Measurements from ENCODE around the gene CRYBG1.

Gene CRYBG1

DNA sequence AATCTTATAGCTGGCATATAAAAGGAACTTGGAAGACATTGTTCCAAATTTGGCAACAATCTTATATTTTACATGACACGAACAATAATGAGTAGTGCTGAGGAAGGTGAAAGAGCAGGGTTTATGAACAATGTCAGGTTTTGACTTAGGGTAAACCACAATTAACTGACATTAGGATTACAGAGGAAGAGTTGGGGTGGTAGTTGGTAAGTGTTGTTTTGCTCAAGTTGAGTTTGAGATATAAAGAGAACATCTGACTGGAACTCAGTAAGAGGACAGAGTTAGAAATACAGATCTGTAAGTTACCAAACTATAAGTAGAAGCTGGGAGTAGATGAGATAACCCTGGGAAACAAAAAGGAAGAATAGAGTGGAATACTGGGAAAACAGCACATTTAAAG lies 253.6 kb downstream of the CRYBG1 start:
- DNase-seq, result no peak

DNA sequence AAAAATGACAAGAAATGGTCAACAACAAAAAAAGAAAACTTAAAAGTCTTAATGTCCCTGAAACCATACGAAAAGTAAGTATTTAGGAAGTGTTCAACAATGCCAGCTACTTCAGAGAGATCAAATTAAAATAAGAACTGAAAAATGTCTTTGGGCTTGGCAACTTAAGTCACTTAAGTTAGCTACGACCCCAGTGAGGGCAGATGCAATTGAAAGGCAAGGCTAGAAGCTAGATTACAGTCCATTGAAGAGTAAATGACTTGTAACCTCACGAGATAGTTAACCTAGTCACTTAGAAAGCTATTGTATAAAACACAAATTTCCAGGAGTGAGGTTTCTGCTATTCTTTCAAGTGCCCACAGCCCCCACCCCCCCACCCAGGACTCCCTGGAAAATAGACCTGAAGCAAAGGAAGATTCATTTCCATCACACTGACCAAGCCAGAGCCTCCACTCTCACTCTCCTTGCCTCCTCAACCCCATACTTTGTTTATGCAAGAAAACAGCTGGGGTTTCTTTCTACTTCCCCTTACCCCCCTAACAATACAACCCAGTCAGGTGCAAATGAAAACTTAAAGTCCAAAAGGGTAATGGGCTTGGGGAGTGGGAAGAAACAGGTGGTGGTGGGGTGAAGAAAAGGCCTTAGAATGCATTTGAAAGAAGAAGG lies 254.2 kb downstream of the CRYBG1 start:
- DNase-seq, result no peak

- no peak for DNase-seq
These were observed 256.8 kb downstream of the CRYBG1 start for GRCh38 chr6:106617302-106617701.

- no peak for DNase-seq
These were observed 257.3 kb downstream of the CRYBG1 start for GRCh38 chr6:106617857-106618256.

- no peak for DNase-seq
These were observed 257.8 kb downstream of the CRYBG1 start for GRCh38 chr6:106618324-106618723.

DNA sequence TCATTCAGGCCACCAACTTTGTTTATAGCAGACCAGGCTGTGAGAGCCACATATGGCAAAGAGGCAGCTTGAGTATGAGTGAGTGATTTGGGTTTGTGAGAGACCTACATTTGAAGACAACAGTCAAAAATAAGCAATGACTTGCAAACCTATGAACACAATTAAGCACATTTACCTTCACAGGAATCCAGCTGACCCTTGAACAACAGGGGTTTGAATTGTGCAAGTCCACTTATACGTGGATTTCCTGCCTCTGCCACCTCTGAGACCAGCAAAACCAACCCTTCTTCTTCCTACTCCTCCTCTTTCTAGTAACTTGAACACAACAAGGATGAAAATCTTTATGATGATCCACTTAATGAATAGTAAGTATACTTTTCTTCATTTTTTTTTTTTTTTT lies 258.7 kb downstream of the CRYBG1 start:
- no peak for DNase-seq

DNA sequence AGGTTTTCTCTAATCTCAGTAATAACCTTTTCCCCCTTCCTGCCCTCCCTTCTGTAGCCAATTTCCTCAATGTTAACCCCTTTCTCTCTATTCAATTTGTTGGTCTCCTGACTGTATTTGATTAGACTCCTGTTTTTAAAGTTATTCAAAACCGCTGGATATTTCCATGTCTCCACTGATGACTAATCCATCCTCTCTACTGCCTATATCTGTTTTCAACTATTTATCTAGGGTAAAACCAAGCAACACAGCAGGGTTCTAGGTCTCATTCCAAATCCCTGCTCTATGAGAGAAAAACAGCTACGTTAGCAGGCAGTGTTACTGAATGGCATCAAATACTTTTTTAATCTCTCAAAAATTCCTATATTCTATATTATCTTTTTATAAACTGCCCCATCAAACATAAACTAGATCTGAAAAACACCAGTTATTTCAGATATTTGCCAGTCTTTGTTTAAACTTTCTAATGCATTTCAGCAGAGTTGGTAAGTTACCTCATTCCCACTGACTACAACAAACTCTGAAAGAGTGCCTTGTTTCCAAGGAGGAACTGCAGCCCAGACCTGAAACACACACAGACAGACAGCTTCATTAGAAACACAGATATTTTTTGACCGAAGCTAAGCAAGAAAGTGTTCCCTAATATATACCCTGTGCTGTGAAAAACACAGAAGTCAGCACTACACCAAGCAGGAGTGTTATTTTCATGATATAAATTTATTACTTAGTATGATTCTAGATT lies 260.6 kb downstream of the CRYBG1 start:
- DNase-seq, result no peak

Data from activated CD4-positive, alpha-beta T cell treated with anti-CD3 and anti-CD28 coated beads, Interleukin-2, amount 50 U/mL, for 48 hours (primary cell).